Stimulated activated CD4-positive, alpha-beta T cell treated with anti-CD3 and anti-CD28 coated beads, TNF-alpha, amount 100 ng/mL, for 48 hours (primary cell): Measurements from ENCODE around the gene ZNRF2.
"Not testable (repeated sequence)": the region's sequence is repeated elsewhere in the genome, so short reads cannot be mapped to it uniquely, and the experiment has no call there.

Experiments
- DNase-seq, 3 donors: peaks; one replicate each; pipeline ENCODE4 v3.0.0-alpha.2; 2020; ENCODE audit warnings: low read depth in 3 of 3

ZNRF2 gene

DNA sequence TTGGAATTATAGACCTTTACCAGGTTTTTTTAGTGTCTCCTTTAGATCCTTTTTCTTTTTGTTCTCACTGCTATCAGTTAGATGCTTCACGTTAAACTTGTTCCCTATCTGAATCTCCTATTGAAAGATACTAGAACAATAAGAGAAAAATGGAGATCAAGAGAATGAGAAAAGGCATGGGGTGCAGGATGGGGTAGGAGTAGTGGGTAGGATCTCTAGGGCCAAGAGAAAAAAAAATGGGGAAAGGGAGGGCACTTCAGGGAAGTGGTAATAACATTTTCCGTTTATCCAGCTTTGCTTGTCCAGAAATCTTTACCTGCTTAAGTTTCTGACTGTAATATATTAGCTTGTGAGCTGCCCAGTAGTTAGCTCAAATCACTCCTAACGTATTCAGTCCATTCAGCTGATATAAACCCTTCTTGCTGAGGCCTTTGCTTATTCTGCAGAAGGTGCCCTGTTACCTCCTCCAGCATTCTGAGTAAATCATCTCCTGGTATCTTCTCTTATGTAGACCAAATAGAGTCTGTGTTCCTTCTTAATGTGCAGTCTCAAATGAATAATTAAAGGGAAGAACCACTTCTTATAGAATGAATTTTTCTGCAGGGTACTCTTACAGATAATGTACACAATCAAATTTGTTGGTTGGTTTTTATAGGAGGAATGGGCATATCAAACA is 69.7 kb downstream of the ZNRF2 start:
- DNase-seq = no peak

DNA sequence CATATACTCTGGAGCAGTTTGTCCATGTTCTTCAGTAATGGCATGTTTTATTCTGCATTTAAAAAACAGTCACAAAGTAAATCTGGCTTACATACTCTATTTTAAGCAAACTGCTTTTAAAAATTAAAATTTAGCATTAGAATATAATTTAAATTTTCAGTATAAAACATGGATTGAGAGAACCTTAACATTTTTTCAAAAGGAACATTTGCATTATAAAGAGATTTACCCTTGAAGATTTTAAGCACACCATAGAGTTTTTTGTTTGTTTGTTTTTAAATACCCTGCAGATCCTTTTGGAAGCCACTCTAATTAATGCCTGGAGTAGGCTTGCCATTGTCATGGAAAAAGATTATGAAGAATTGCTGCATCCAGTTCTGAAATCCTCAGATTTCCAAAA is 70.4 kb downstream of the ZNRF2 start:
- no peak for DNase-seq

- DNase-seq = no peak
Observed at GRCh38 chr7:30359957-30360356, 75.6 kb downstream of the ZNRF2 start.

DNA sequence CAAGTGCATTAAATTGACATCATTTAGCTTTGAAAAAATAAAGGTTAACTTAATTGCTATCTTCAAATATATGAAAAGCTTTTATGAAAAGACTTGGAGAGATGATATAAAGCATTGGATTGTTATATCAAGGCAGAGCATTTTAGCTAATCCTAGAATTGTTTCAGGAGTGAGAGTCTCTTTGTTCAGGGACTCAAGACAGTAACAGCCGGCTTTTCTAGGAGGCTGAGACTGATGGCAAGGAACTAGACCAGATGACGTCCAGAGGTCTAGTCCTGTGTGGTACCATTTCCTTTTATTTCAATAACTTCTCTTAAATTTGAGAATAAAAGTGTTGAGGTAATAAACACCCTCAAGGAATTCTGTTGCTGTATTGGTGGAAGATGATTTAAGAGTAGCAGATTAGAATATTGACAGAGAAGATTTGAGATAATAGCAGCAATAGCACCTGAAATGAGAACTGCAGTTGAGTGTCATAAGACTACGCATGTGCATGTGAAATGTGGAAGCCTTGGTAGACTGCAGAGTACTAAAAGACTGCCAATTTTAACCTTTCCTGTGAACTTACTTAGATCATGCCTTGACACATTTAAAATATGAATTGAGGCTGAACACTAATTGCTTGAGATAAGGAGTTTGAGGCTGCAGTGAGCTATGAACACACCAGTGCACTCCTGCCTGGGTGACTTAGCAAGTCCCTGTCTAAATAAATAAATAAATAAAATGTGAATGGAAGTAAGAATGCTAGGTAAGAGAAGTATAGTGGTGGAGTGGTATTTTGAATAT is 79.6 kb downstream of the ZNRF2 start:
- no peak for DNase-seq

DNA sequence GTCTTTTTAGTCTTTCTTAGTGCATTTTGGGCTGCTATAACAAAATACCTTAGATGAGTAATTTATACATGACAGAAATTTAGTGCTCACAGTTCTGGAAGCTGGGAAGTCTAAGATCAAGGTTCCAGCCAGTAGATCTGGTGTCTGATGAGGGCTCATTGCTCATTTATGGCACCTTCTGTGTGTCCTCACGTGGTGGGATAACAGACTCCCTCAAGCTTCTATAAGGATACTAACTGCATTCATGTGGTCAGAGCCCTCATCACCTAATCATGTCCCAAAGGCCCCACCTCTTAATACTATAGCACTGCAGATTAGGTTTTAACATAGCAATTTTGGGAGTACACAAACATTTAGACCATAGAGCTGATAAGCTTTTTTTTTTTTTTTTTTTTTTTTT is 80.4 kb downstream of the ZNRF2 start:
- no peak for DNase-seq

DNA sequence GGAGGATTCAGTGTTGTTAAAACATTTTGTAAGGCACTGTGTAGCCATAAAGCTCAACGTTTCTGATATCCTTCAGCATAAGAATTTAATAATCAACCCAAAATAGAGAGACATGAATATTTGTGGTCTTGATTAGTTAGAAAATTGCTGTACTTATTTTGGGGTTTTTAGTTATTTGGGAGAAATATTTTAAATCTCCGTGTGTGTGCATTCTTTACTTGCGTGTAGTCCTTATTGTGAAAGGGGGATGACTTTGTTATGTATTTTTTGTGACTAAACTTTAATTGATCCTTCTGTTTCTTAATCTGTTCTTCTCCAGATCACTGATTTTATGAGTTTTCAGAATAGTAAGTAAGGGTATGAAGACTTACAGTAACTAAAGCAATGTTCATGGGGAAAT is 81.2 kb downstream of the ZNRF2 start:
- no peak for DNase-seq

DNA sequence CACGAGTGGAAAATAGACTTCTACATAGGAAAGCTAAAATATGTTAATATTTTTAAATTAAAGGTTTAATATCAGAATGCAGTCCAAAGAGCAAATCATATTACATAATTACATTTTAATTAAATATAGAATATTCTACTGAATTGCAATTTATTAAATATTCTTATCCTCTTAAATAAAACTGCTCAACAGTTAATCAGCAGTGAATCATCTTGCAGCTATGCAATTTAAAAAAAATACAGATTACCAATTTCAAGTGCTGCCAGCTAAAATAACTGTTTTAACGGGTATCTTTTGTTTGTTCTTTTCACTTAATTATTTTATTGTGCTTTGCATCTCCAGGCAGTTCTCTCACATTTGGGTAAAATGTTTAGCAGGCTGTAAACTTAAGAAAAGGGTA is 82.2 kb downstream of the ZNRF2 start:
- no peak for DNase-seq

GRCh38 chr7:30367561-30367960 is 83.2 kb downstream of the ZNRF2 start:
- DNase-seq = no peak

GRCh38 chr7:30369879-30370278 is 85.5 kb downstream of the ZNRF2 start:
- no peak for DNase-seq

- DNase-seq = no peak
Observed at GRCh38 chr7:30371321-30371720, 86.9 kb downstream of the ZNRF2 start.

- no peak for DNase-seq
Observed at GRCh38 chr7:30378275-30378674, 93.9 kb downstream of the ZNRF2 start.

- no peak for DNase-seq
Observed at GRCh38 chr7:30379131-30379530, 94.7 kb downstream of the ZNRF2 start.

GRCh38 chr7:30379741-30380140 is 95.3 kb downstream of the ZNRF2 start:
- DNase-seq = no peak

GRCh38 chr7:30380294-30380693 is 95.9 kb downstream of the ZNRF2 start:
- no peak for DNase-seq

GRCh38 chr7:30380824-30381223 is 96.4 kb downstream of the ZNRF2 start:
- DNase-seq = not testable (repeated sequence)

- DNase-seq = no peak
Observed at GRCh38 chr7:30382607-30383006, 98.2 kb downstream of the ZNRF2 start.

GRCh38 chr7:30389791-30390190 is 105.4 kb downstream of the ZNRF2 start:
- no peak for DNase-seq

DNA sequence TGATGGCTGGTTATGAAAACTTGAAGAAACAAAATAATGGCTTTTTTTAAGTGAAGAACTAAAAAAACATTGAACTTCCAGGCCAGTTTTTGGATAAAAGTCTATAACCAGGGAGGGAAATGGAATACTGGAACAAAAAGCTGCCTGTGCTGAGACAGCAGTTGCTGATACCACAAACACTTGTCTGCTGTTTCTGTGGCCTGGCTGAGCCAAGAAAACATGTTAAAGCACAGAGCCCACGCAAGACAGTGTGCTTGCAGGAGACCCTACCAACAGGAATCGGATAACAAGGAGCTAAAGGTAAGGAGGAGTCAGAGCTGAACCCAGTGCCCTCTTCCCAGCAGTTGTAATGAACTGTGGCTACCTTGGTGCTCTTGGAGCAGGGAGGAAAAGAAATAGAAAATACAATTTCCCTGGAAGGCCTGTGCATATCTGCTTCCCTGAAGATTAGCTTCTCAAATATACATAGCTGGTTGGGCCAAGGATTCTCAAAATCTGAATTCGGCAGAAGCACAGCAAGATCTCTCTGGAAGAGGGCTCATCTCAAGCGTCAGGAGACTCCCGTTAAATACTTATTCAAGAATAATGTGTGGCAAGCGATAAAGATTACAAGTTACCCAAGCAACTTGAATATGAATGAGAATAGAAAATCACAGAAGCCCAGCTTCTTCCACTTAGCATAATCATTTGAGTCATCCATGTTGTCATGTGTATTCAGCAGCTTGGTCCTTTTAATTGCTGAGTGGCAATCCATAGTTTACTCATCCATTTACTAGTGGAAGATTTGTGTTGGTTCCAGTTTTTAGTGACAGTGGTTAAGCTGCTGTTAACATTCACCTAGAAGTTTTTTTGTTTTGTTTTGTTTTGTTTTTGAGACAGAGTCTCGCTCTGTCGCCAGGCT is 106.6 kb downstream of the ZNRF2 start:
- no peak for DNase-seq

DNA sequence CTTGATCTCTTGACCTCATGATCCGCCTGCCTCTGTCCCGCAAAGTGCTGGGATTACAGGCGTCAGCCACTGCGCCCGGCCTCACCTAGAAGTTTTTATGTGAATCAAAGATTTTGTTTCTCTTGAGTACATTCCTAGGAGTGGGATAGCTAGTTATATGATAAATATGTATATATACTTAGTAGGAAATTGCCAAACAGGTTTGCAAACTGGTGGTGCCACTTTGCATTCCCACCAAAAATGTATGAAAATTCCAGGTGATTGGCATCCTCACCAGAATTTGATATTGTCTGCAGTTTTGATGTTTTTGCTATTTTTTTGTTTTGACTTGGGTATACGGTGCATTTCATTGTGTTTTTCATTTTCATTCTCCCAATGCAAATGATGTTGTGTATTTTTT is 107.4 kb downstream of the ZNRF2 start:
- no peak for DNase-seq

GRCh38 chr7:30395676-30396075 is 111.3 kb downstream of the ZNRF2 start:
- DNase-seq = no peak

DNA sequence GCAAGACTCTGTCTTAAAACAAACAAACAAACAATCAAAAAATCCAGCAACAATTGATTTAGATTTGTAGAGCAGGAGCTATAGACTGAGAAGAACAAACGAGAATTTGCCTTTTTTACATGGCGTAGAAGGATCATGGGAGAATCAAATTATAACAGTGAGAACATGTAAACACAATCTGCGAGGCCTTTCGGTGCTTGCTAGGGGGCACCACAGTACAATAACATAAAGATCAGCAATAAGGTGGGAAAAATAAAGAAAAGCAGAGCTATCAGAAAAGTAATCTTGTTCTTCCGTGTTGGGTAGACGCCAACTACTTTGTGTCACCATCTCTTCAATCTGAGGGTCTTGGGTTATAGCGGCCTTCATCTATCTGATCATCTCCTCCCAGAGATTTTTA is 112.0 kb downstream of the ZNRF2 start:
- no peak for DNase-seq

DNA sequence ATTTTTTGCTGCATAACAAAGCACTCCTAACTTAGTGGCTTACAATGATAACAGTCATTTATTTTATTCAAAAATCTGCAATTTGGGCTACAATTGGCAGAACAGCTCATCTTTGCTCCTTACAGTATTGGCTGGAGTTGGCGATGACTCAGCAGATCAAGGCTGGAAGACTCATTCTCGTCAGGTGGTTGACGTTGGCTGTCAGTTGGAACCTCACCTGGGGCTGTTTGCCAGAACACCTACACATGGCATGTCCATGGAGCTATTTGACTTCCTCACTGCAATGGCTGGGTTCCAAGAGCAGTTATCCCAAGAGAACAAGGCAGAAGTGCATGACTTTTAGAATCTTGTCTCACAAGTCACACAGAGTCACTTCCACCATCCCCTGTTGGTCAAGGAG is 119.1 kb downstream of the ZNRF2 start:
- no peak for DNase-seq

DNA sequence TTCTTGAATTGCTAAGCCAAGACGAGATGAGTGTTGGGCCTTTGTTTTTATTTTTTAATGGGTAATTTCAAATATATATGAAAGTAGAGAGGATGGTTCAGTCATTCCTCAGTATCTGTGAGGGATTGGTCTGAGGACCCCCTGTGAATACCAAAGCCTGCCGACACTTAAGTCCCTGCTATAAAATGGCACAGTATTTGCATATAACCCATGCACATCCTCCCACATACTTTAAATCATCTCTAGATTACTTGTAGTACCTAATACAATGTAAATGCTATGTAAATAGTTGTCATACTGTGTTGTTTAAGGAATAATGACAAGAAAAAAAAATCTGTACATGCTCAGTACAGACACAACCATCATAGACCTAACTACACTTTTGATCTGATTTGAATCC is 120.8 kb downstream of the ZNRF2 start:
- DNase-seq = no peak
